GM19023 (cell line): ENCODE results near the gene TARP.

Experiments
- ATAC-seq: cut with Tn5 transposase; IDR thresholded peaks from one replicate; pipeline ENCODE4 v1.9.1; 2021; ENCODE audit warnings: mild to moderate bottlenecking, moderate library complexity; ENCODE audit not compliant: unreplicated experiment

TARP gene

DNA sequence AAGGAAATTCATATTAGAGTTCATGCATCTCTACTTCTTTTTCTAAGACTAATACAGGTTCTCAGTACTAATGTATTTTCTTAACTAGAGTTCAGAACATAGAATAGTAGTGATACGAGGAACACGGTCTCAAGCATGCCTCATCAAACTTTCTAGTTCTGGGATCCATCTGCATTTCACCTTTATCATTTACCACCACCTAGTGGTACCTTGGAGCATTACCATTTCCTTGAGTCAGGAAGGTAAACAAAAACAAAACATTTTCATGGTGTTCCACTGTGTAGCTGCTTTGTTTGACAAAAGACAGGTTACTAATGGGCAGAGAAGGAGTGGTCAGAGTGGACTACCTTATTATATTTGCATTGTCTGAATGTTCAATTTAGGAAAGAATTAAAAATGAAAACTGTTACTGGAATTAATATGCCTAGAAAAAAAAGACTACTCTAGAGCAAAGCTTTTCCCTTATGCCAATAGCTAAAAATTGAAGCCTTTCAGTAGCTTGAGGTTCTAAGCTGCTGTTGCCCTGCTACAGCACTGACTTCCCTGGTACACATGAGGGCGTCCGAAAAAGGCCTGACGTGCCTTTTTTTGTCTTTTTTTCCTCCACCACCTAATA lies 50.8 kb downstream of the TARP start:
- ATAC-seq, result no peak

DNA sequence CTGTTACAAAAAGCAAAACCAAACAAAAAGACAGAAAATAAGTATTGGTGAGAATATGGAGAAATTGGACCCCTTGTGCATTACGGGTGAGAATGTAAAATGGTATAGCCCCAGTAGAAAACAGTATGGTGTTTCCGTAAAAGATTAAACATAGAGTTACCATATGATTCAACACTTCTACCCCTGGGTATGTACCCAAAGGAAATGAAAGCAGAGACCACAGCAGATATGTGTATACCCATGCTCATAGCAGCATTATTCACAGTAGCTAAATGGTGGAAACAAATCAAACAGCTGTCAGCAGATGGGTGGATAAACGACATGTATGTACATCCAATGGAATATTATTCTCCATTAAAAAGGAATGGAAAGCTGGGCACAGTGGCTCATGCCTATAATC lies 53.0 kb downstream of the TARP start:
- peak; percentile 49 for ATAC-seq

- no peak for ATAC-seq
Measured at GRCh38 chr7:38217672-38218071, 55.8 kb downstream of the TARP start.

DNA sequence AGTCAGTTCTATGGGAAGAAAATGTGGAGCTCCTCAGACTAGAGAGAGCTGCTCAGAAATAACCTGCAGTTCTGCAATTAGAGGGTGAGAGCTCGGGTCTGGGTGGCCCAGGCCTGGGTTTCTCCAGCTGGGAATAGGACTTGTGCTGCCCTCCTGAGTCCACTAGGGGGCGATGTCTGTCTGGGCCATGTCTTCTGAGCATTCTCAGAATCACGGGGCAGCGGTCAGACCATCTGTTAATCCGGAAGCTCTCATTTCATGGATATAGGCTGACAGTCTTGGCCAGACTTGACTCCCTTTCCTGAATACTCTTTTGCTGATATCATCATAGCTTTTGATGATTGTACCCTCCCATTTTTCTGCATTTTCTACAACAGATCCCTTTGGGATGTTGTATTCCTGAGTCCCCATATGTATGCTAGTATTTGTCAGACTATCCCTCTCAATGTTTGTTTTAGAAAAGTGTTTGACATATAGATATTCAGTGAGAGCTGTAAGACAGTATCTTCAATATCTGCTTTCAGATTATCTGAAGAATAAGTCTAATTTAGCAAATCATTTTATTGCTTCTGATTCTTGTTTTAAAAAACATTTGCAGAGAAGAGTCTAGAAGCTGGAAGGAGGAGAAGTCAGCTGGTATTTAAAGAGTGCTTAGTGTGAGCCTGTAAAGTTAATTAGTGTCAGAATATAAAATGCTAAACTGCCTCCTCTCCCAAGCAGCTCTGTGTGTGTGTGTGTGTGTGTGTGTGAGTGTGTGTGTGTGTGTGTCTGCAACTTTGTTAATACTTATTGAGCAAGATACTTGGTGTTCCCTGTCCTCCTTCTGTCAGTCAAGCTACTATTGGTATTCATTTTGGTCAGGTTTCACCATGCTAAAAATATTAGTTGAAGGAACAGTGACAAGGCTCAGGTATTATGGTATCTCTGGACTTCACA lies 57.4 kb downstream of the TARP start:
- peak; percentile 88 for ATAC-seq

GRCh38 chr7:38215115-38215514 lies 58.3 kb downstream of the TARP start:
- ATAC-seq, result no peak

DNA sequence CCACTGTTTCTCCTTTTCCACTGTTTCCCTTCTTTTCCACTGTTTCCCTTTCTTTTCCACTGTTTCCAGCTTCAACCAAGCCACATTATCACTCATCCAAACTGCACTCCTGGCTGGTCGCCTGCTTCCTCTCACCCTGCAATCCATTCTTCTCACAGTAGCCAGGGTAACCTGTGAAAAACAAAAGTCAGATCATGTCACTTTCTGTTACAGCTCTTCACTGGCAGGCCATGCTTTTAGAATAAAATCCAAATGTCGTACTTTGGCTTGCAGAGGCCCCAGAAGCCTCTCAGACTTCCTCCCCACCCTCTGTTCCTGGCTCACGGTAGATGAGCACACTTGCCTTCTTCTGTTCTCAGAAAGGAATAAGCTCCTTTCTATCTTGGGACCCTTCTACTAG lies 61.5 kb downstream of the TARP start:
- no peak for ATAC-seq

DNA sequence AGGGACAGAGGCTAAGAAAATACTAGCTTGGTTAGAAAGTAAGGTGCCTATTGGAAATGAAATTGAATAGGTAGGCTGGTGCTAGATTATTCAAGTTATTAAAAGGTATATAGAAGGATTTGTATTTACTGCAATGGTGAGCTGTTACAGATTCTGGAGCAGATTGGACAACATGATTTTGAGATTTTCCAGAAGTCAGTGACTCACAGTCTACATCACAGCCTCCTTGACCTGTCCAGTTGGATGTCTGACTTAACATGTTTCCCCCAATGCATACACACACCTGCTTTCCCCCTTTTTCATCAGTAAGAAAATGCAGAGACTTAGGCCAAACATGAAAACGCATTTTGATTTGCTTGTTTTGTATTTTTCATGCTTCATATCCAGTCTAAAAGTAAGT lies 62.0 kb downstream of the TARP start:
- ATAC-seq, result no peak
